ENCODE data around the gene SMIM22. TPM values are rescaled to one million over a fixed set of nuclear protein-coding genes. Genes with fewer than 3 reads are reported as not detected.

Gene SMIM22
- total RNA-seq, 2 experiments from 2014 or later, result not detected

GRCh38 chr16:4826526-4826925, 31.4 kb downstream of the SMIM22 start:
- Mint-ChIP-seq H3K36me3 (ENCODE audit: low read depth) (peaks cover 61% of the 10 kb centered on the region), H3K4me3 (no peak overlapping the region), H3K4me1 (no peaks in the 10 kb centered on the region), H3K9me3 (no peaks in the 10 kb centered on the region), H3K27ac (no peak overlapping the region), H3K27me3 (no peaks in the 10 kb centered on the region)
- no peak for DNase-seq
- CTCF ChIA-PET, result no interaction called here
- POLR2A ChIA-PET, result no interaction called here

GRCh38 chr16:4826980-4827379, 31.8 kb downstream of the SMIM22 start:
- H3K4me3 Mint-ChIP-seq, result no peak overlapping the region
- ChIA-PET CTCF (no interaction called here), POLR2A (no interaction called here)
- H3K27me3 Mint-ChIP-seq, result no peaks in the 10 kb centered on the region
- H3K27ac Mint-ChIP-seq, result no peak overlapping the region
- H3K9me3 Mint-ChIP-seq, result no peaks in the 10 kb centered on the region
- H3K36me3 Mint-ChIP-seq (ENCODE audit: low read depth), result peaks cover 62% of the 10 kb centered on the region
- no peaks in the 10 kb centered on the region for H3K4me1 Mint-ChIP-seq
- DNase-seq, result no peak

GRCh38 chr16:4828567-4829321, 33.6 kb downstream of the SMIM22 start:
- Mint-ChIP-seq H3K27me3 (no peaks in the 10 kb centered on the region), H3K36me3 (ENCODE audit: low read depth) (peaks cover 66% of the 10 kb centered on the region), H3K4me1 (peaks cover 5% of the 10 kb centered on the region), H3K9me3 (no peaks in the 10 kb centered on the region), H3K27ac (no peak overlapping the region), H3K4me3 (no peak overlapping the region)
- ChIA-PET CTCF (no interaction called here), POLR2A (no interaction called here)
- DNase-seq, result no peak

GRCh38 chr16:4830408-4830807, 35.2 kb downstream of the SMIM22 start:
- H3K4me3 Mint-ChIP-seq, result no peak overlapping the region
- H3K4me1 Mint-ChIP-seq, result peaks cover 11% of the 10 kb centered on the region
- H3K27ac Mint-ChIP-seq, result no peak overlapping the region
- DNase-seq, result no peak
- no peaks in the 10 kb centered on the region for H3K27me3 Mint-ChIP-seq
- CTCF ChIA-PET, result interaction anchor here (0.6 kb wide), 1 partner anchor 20 kb away, joined by 3 read pairs; no protein-coding TSS in a partner anchor
- H3K36me3 Mint-ChIP-seq (ENCODE audit: low read depth), result peaks cover 55% of the 10 kb centered on the region
- no peaks in the 10 kb centered on the region for H3K9me3 Mint-ChIP-seq
- POLR2A ChIA-PET, result interaction anchor here (0.9 kb wide), 1 partner anchor 16 kb away, joined by 3 read pairs; no protein-coding TSS in a partner anchor

GRCh38 chr16:4831616-4832015, 36.4 kb downstream of the SMIM22 start:
- Mint-ChIP-seq H3K4me3 (no peak overlapping the region), H3K27ac (no peak overlapping the region), H3K27me3 (no peaks in the 10 kb centered on the region), H3K4me1 (peaks cover 11% of the 10 kb centered on the region), H3K36me3 (ENCODE audit: low read depth) (peaks cover 58% of the 10 kb centered on the region), H3K9me3 (no peaks in the 10 kb centered on the region)
- CTCF ChIA-PET, result no interaction called here
- POLR2A ChIA-PET, result no interaction called here
- DNase-seq, result no peak

- DNase-seq, result no peak
- peaks cover 59% of the 10 kb centered on the region for H3K36me3 Mint-ChIP-seq (ENCODE audit: low read depth)
- ChIA-PET CTCF (interaction anchor here (1.1 kb wide), 1 partner anchor 14 kb away, joined by 3 read pairs; no protein-coding TSS in a partner anchor), POLR2A (interaction anchor here (1.0 kb wide), 1 partner anchor 14 kb away, joined by 9 read pairs; the partner anchor contains the start of genes GLYR1 and UBN1)
- H3K4me3 Mint-ChIP-seq, result no peak overlapping the region
- H3K27ac Mint-ChIP-seq, result no peak overlapping the region
- no peaks in the 10 kb centered on the region for H3K27me3 Mint-ChIP-seq
- H3K4me1 Mint-ChIP-seq, result peaks cover 11% of the 10 kb centered on the region
- no peaks in the 10 kb centered on the region for H3K9me3 Mint-ChIP-seq
Measured at GRCh38 chr16:4832698-4833343, 37.7 kb downstream of the SMIM22 start.

DNA sequence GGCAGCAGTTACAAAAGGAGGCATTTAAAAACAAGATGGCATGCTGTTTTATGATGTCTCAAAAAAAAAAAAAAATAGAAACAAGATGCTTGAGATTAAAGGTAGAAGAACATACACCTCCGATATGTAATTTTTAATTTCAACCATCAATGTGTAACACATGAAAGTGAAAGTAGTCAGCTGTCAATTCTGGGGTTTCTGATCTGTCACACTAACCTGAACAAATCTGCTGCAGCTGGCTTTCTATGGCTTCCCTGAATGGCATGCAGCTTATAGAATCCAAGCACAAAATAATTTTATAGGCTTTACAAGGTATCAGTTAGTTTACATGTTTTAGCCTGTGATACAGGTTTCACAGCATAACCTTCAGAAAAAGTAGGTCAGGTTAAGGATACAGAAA, 38.4 kb downstream of the SMIM22 start:
- CTCF ChIA-PET, result interaction anchor here (0.7 to 1.1 kb wide), 2 partner anchors 13 to 800 kb away, joined by 3 to 4 read pairs; no protein-coding TSS in a partner anchor
- Mint-ChIP-seq H3K36me3 (ENCODE audit: low read depth) (peaks cover 60% of the 10 kb centered on the region), H3K9me3 (no peaks in the 10 kb centered on the region), H3K27ac (no peak overlapping the region), H3K4me1 (peaks cover 11% of the 10 kb centered on the region), H3K4me3 (no peak overlapping the region), H3K27me3 (no peaks in the 10 kb centered on the region)
- no peak for DNase-seq
- POLR2A ChIA-PET, result interaction anchor here (1.0 to 1.4 kb wide), 2 partner anchors 14 to 31 kb away, joined by 3 to 9 read pairs; partner anchors contain the start of genes GLYR1, ROGDI and UBN1

GRCh38 chr16:4836727-4837126, 41.6 kb downstream of the SMIM22 start:
- H3K4me1 Mint-ChIP-seq, result peaks cover 13% of the 10 kb centered on the region
- CTCF ChIA-PET, result no interaction called here
- H3K27me3 Mint-ChIP-seq, result no peaks in the 10 kb centered on the region
- H3K27ac Mint-ChIP-seq, result no peak overlapping the region
- H3K9me3 Mint-ChIP-seq, result no peaks in the 10 kb centered on the region
- no peak overlapping the region for H3K4me3 Mint-ChIP-seq
- peaks cover 68% of the 10 kb centered on the region for H3K36me3 Mint-ChIP-seq (ENCODE audit: low read depth)
- POLR2A ChIA-PET, result interaction anchor here (2.4 kb wide), 1 partner anchor 11 kb away, joined by 14 read pairs; the partner anchor contains the start of genes GLYR1 and UBN1
- no peak for DNase-seq

DNA sequence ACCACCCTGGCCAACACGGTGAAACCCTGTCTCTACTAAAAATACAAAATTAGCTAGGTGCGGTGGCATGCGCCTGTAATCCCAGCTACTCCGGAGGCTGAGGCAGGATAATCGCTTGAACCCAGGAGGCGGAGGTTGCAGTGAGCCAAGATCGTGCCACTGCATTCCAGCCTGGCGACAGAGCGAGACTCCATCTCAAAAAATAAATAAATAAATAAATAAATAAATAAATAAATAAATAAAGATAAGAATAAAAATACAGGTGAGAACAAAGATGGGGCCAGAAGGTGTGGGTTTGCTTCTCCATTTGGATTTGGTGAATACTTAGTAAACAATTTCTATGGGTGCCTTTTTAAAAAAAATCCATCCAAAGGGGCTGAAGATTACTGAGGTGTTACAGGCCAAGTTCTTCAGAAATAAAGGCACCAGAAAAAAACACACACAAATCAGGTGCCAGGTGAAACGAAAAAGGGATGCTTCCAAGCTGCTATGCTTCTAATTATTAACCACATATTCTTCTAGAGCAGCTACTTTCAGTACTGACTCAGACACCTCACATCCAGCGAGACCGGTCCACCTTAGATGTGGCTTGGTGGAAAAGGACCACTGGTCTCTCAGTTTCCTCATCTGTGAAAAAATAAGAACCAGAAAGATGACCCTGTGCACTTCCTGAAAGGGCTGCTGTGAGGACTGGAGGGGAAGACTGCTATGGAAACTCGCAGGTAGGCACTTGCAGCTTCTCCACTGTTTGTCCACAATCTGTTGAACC, 42.7 kb downstream of the SMIM22 start:
- POLR2A ChIA-PET, result interaction anchor here (0.9 kb wide), 1 partner anchor 35 kb away, joined by 3 read pairs; the partner anchor contains the start of gene ROGDI

DNA sequence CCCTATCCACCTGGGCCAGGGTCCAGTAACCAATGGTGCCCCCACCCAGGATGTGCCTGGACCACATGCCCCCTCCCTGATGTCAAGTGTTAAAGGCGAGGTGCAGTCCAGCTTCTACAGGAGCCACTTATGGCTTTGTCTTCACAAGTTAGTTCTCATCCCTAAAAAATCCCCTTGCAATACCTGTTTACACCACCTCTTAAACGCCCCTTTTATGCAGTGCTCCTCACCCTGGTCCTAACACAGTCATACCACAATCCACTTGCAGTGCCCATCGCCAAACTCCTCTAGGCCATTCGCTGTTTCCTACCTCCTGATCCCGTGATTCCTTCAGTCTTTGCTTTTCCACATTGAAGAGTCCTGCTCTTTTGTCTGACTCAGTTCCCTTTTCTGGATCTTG, 44.8 kb downstream of the SMIM22 start:
- peaks cover 75% of the 10 kb centered on the region for H3K36me3 Mint-ChIP-seq (ENCODE audit: low read depth)
- H3K4me3 Mint-ChIP-seq, result no peak overlapping the region
- ChIA-PET CTCF (no interaction called here), POLR2A (no interaction called here)
- no peak overlapping the region for H3K27ac Mint-ChIP-seq
- peaks cover 6% of the 10 kb centered on the region for H3K4me1 Mint-ChIP-seq
- H3K9me3 Mint-ChIP-seq, result no peaks in the 10 kb centered on the region
- DNase-seq, result no peak
- H3K27me3 Mint-ChIP-seq, result no peaks in the 10 kb centered on the region

More for the DNA sequence above, 42.7 kb downstream of the SMIM22 start:
- H3K36me3 Mint-ChIP-seq (ENCODE audit: low read depth), result peaks cover 65% of the 10 kb centered on the region
- H3K4me3 Mint-ChIP-seq, result no peak overlapping the region
- CTCF ChIA-PET, result no interaction called here
- no peak for DNase-seq
- no peaks in the 10 kb centered on the region for H3K27me3 Mint-ChIP-seq
- peaks cover 13% of the 10 kb centered on the region for H3K4me1 Mint-ChIP-seq
- H3K9me3 Mint-ChIP-seq, result no peaks in the 10 kb centered on the region
- H3K27ac Mint-ChIP-seq, result no peak overlapping the region

DNA sequence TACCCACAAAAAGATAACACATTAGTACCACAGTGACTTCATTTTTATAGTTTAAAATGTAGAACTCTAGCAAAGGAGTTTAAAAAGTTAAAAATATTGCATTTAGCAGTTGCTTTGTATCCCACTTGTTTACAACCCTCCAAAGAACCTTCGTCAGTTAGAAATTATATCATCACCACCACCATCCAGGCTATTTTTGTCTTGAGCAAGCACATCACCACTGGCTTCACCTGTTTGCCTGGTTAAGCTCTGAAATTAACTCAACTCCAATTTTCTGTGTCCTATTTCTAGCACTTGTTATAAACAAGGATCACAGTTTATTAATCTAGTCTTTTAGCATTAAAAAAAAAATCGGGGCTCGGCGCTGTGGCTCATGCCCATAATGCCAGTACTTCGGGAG, 45.8 kb downstream of the SMIM22 start:
- H3K9me3 Mint-ChIP-seq, result no peaks in the 10 kb centered on the region
- peaks cover 14% of the 10 kb centered on the region for H3K4me1 Mint-ChIP-seq
- ChIA-PET POLR2A (no interaction called here), CTCF (no interaction called here)
- no peaks in the 10 kb centered on the region for H3K27me3 Mint-ChIP-seq
- no peak overlapping the region for H3K4me3 Mint-ChIP-seq
- peaks cover 83% of the 10 kb centered on the region for H3K36me3 Mint-ChIP-seq (ENCODE audit: low read depth)
- DNase-seq, result no peak
- H3K27ac Mint-ChIP-seq, result peak overlapping the region; percentile 37

All from activated CD4-positive, alpha-beta memory T cell treated with anti-CD3 and anti-CD28 coated beads, Interleukin-2, amount 10 ng/mL, durations not matched to agents 7 days and 5 days (primary cell).